ENCODE results near the gene SPG11. TPM values are rescaled to one million over a fixed set of nuclear protein-coding genes. Genes with fewer than 3 reads are reported as not detected.
"Not testable (repeated sequence)": the region's sequence is repeated elsewhere in the genome, so short reads cannot be mapped to it uniquely, and the experiment has no call there.

SPG11 gene
- total RNA-seq, 1 experiment from 2014 or later, result 27.0 TPM

GRCh38 chr15:44616974-44617373, 46.5 kb downstream of the SPG11 start:
- no peak for DNase-seq (ENCODE audit: low spot score)

GRCh38 chr15:44606740-44607139, 56.7 kb downstream of the SPG11 start:
- no peak for DNase-seq (ENCODE audit: low spot score)

GRCh38 chr15:44603126-44603525, 60.3 kb downstream of the SPG11 start:
- DNase-seq (ENCODE audit: low spot score), result no peak

GRCh38 chr15:44598892-44599291, 64.6 kb downstream of the SPG11 start:
- DNase-seq (ENCODE audit: low spot score), result no peak

- no peak for DNase-seq (ENCODE audit: low spot score)
These were observed 65.4 kb downstream of the SPG11 start for GRCh38 chr15:44598066-44598465.

GRCh38 chr15:44596511-44597010, 66.9 kb downstream of the SPG11 start:
- no peak for DNase-seq (ENCODE audit: low spot score)

GRCh38 chr15:44595656-44596510, 67.6 kb downstream of the SPG11 start:
- no peak for DNase-seq (ENCODE audit: low spot score)

- no peak for DNase-seq (ENCODE audit: low spot score)
These were observed 68.2 kb downstream of the SPG11 start for GRCh38 chr15:44595246-44595645.

- DNase-seq (ENCODE audit: low spot score), result no peak
These were observed 70.3 kb downstream of the SPG11 start for GRCh38 chr15:44593042-44593736.

- no peak for DNase-seq (ENCODE audit: low spot score)
These were observed 72.1 kb downstream of the SPG11 start for GRCh38 chr15:44591326-44591725.

GRCh38 chr15:44588541-44588940, 74.9 kb downstream of the SPG11 start:
- no peak for DNase-seq (ENCODE audit: low spot score)

- no peak for DNase-seq (ENCODE audit: low spot score)
These were observed 77.8 kb downstream of the SPG11 start for GRCh38 chr15:44585633-44586032.

GRCh38 chr15:44584162-44584749, 79.2 kb downstream of the SPG11 start:
- peak; percentile 38 for DNase-seq (ENCODE audit: low spot score)

- DNase-seq (ENCODE audit: low spot score), result no peak
These were observed 83.4 kb downstream of the SPG11 start for GRCh38 chr15:44580105-44580504.

- DNase-seq (ENCODE audit: low spot score), result no peak
These were observed 88.7 kb downstream of the SPG11 start for GRCh38 chr15:44574734-44575133.

GRCh38 chr15:44573386-44573785, 90.1 kb downstream of the SPG11 start:
- no peak for DNase-seq (ENCODE audit: low spot score)

- no peak for DNase-seq (ENCODE audit: low spot score)
These were observed 93.1 kb downstream of the SPG11 start for GRCh38 chr15:44570361-44570760.

- no peak for DNase-seq (ENCODE audit: low spot score)
These were observed 94.1 kb downstream of the SPG11 start for GRCh38 chr15:44569316-44569715.

GRCh38 chr15:44568338-44568737, 95.1 kb downstream of the SPG11 start:
- DNase-seq (ENCODE audit: low spot score), result no peak

GRCh38 chr15:44566155-44566540, 97.3 kb downstream of the SPG11 start:
- no peak for DNase-seq (ENCODE audit: low spot score)

- no peak for DNase-seq (ENCODE audit: low spot score)
These were observed 97.9 kb downstream of the SPG11 start for GRCh38 chr15:44565387-44566154.

GRCh38 chr15:44560926-44561325, 102.5 kb downstream of the SPG11 start:
- DNase-seq (ENCODE audit: low spot score), result not testable (repeated sequence)

All from A172 (cell line).